Measurements from ENCODE around the gene TPST2.

TPST2 gene

DNA sequence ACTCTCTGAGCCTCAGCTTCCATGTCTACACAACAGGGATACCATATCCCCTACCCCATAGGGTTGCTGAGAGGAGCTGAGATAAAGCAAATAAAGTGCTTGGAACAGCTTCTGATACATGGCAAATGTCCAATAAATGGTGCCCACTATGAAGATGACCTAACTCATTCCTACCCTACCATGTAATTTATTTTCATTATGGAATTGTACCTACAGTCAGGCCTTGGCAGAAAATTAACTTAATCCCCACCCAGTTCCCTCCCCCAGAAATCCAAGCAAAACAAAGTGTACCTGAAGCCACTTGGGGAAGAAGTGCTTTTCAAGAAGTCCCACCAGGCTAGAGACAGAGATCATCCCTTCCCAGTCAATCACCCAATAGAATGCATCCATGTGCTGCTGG lies 95.4 kb downstream of the TPST2 start:
- no peak for DNase-seq (ENCODE audit: low spot score)

DNA sequence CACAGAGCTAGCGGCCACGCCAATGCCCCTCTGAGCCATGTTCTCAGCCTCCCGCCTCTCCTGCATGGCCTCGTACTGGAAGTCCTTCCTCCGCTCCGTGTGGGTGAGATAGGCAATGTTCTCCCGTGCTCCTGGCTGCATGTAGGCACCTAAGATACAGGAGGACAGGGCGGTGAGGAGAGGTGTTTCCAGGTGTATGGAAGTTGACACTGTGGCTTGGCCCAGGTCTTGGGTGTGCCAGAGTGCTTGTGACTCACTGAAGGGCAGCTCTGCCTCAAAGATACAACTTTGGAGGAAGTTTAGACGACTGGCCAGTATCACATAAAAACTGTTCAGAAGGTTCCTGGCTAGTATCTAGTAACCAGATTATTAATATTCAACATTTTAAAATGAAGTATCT lies 97.7 kb downstream of the TPST2 start:
- DNase-seq (ENCODE audit: low spot score): no peak

DNA sequence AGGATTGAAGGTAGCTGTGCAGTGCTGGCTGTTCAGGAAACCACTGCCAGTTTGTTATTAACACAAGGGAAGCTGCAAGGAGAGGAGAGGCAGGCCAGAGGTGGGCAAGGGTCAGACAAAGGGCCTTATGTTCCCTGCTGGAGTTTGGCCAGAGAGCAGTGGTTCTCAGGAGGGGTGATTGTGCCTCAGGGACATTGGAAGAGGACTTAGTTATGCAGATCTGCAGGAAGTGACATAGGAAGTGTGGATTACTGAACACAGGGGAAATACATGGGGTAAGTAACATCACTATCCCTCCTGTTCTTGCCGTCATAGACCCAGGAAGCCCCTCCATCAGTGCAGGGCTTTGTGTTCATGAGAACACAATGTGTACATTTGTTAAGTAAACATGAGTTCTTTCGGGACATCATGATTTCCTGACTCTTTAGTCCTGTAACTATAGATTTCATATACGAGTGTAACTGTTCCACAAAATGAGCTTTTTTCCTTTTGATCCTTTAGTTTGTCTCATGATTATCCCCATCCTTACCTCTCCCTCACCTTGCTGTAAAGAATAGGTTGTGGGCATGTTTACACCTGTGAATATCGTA lies 100.4 kb downstream of the TPST2 start:
- no peak for DNase-seq (ENCODE audit: low spot score)

DNA sequence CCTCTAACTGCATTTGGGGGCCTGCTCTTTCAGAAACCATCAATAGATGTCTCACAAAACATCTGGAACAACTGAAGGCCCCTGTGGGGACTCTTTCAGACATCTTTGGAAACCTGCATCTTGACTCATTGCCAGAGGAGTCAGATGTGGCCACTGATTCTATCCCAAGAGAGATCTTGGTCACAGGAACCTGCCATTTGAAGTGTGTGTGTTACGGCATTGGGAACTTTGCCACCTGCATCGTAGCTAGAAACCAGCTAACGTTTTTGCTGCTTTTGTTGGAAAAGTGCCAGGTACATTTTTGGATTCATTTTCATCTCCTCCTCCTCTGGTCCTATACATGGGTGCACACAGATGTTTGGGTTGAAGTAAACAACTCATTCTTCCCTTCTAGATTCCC lies 101.9 kb downstream of the TPST2 start:
- DNase-seq (ENCODE audit: low spot score): no peak

DNA sequence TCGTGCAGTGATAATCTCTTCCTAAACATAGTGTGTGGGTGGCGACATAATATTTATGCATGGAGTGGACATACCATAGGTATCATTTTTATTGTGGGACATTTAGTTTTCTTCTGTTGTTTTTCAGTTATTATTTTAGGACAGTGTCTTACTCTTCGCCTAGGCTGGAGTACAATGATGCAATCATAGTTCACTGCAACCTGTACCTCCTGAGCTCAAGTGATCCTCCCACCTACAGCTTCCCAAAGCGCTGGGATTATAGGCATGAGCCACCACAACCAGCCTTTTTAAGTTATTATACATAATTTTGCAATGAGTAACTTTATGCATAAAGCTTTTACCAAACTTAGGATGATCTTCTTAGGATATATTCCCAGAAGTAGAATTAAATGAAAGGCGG lies 103.5 kb downstream of the TPST2 start:
- DNase-seq (ENCODE audit: low spot score): no peak

DNA sequence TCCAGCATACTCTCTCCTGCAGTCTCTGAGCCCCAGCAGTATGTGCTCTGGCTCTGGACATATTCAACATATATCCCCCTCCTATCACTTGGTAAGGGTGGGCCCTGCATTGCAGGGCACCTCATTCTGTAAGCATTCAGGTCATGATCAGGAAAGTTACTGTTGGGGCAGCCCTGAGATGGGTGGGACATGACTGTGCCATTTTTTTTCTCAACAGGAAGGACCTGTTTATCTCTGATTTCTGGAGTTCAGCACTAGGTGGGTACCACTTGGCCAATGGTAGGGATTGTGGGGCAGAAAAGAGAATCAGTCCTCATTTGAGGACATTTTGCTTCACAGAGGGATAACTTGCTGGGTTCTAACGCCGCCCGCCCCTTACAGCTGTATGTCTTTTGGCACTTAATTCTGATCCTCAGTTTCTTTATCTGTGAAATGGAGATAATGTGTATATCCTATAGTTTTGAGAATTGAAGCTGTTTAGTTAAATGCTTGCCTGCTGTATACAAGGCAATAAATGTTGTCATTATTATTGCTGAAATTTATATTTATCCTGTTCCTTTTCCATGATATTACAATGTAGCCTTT lies 104.0 kb downstream of the TPST2 start:
- no peak for DNase-seq (ENCODE audit: low spot score)

DNA sequence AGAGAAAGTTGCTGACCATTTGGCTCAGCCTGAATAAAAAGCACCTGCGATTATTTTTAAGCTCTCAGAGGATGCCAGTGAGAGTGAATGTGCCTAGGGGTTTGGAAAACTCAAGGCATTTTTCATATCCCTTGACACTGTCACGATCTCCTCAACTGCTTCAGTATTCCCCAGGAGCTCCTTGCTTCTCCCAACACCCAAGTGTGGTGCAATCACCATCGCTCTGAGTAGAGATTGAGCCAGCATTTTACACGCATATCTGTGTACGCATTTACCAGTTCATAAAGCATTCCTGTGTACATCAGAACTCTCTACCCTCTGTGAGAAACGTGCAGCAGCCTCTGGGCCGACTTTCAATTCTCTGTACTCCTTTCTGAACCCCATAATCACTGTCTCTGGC lies 104.9 kb downstream of the TPST2 start:
- no peak for DNase-seq (ENCODE audit: low spot score)

DNA sequence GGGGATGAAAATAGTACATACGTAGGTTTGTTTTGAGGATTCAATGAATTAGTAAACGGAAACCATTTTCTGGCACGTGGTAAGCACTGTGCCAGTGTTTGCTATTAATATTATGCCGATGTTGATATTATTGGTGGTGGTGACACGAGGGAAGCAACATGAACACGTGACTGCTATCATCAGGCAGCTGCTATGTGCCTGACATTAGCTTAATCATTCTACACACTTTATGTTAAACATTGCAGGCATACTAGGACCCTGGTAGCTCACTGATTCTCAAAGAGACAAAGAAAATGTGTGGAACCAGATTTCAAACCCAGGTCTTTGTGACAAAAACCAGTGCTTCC lies 105.6 kb downstream of the TPST2 start:
- no peak for DNase-seq (ENCODE audit: low spot score)

DNA sequence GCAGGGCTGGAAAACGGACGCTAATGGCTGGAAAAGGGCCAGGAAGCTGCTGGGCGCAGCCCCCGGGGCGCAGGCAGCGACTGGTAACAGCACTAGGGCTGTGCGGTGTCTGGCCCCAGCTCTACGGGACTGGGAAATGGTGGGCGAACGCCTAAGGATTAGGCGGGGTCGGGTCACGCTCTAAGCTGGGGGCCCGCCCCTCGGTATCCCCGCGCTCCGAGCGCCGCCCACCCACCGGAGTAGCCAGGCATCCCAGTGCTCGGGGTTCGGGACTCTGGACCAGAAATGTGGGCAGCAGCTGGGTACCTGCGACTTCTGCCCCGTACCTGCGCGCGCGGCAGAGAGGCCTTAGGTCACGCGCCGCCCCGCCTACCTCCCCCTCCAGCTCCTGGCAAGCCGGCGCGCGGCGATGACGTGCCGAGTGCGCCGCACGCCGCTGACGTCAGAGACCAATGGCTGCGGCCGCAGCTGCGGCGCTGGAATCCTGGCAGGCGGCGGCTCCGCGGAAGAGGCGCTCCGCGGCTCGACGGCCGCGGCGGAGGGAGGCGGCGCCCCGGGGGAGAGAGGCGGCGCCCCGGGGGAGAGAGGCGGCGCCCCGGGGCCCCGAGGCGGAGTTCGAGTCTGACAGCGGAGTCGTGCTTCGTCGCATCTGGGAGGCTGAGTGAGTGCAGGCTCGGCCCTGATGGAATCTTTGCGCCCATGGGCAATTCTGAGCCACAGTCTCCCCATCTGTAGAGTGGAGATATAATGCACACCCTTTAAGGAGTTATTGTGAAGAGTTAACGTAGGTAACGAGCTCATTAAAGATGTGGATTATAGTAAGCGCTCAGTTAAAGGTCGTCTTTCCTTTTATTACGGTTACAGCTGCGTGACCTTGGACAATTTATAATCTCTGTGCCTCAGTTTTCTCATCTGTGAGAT lies 106.2 kb downstream of the TPST2 start, which contains the start of the genes HPS4 and SRRD:
TSS of gene HPS4 (minus strand) at position 345 of the 921 bp plus-strand sequence. CDS start 2,021 bp downstream, outside the sequence.
TSS of gene SRRD (plus strand) at position 439 of the 921 bp plus-strand sequence. CDS start at position 453, 14 bp downstream.
- peak; percentile 73 for DNase-seq (ENCODE audit: low spot score)

DNA sequence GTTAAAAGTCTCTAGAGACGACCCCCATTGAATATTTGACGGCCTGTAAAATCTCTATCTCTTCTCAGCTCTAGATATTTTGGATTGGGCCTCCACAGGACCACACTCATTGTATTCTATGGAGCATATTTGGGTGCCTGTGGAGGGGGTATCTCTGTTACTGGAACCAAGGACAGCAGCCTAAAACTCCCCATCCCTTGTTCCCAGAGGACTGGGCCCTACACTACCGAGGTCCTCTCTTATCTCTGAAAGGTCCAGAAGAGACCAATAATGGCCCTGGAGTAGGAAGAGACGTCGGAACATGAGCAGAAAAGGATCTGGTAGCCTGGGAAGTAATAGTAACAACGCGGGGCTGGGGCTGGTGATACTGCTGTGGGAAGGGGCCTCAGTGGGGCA lies 106.9 kb downstream of the TPST2 start:
- no peak for DNase-seq (ENCODE audit: low spot score)

DNA sequence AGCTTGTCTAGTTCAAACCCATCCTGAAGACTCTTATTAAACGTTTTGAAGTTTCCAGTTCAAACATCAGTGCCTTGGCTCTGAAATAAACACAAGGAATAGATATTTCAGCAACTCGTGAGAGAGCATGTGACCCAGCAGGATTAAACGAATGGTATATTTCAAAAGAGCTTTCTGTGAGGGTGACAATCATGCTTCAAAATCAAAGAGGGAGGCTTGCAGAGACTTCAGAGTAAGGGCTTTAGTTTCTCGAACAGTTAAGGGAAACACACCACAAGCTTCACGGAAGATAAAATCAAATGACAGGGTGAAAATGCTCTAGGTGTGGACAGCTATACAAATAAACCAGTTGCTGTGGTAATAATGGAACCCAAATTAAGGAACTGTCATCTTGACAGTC lies 107.8 kb downstream of the TPST2 start:
- no peak for DNase-seq (ENCODE audit: low spot score)

DNA sequence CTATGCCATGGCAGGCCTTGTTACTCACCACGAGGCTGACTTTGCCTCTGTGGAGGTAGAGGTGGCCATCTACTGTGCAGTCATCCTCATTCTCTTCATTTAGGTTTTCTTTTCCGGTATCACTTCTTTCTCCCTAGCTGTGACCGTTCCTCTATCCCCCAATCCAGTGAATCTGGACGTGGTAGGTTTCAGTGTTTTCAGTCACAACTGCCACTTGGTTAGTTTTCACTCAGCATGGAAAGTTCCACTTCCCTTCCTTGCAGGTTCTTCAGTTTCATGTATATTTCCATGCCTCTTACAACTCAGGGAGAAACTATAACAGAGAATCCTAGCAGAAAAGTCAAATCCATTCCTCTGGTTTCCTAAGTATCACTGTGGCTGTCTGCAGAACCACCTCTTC lies 108.2 kb downstream of the TPST2 start:
- DNase-seq (ENCODE audit: low spot score): no peak

DNA sequence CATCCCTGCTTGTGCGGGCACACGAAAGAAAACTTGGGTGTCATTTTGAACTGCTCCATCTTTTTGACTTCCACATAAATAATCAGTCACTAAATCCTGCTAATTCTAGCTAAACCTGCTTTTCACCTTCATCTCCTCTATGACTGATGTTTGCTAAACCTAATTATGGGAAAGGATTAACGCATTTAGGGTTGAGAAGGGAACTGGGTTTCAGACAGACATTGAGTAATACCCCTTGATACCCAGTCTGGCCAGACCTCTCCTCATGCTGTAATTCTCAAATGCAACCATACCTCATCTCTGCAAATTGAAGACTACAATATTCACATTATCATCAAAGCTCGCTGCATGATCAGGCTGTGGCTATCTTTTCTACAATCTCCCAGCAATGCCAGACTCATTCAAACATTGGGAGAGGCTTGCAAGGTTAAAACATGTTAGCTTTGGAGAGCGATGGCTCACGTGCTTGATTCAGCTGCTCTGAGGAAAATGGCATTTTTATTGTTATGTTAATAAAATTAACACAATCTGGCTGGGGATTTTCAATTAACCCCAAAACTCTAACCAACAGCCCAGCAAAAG lies 108.7 kb downstream of the TPST2 start:
- DNase-seq (ENCODE audit: low spot score): no peak

DNA sequence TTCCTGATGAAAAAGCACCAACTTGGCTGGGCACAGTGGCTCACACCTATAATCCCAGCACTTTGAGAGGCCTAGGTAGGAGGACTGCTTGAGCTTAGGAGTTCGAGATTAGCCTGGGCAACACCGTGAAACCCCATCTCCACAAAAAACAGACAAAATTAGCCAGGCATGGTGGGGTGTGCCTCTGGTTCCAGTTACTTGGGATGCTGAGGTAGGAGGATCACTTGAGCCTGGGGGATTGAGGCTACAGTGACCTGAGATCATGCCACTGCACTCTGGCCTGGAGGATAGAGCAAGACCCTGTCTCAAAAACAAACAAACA lies 109.4 kb downstream of the TPST2 start:
- DNase-seq (ENCODE audit: low spot score): no peak

DNA sequence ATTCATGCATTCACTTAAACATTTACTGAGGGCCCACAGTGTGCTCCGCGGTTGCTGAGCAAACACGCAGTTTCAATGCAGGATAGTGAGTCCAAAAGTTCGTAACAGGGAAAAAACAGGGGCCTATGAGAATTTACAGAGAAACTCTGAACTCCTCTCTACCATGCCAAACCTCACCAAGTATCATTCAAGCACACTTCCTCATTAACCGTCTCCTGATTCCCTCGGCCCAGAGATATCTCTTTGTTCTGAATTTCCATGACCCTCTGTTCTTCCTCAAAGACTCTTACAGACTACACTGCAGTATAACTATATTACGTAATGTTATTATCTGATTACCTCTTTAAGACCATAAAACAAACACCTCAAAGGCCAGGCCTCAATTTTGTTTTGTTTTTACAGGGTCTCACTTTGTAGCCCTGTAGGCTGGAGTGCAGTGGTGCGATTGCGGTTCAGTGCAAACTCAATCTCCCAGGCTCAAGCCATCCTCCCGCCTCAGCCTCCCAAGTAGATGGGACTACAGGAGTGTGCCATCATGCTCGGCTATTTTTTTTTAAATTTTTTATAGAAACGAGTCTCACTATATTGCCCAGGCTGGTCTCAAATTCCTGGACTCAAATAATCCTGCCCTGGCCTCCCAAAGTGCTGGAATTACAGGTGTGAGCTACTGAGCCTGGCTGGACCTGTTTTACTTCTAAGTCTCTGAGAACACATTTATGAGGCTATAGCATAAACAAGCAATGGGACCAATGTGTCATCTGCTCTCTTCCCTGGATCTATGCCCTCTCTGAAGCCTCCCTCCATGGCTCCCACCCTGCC lies 109.9 kb downstream of the TPST2 start:
- DNase-seq (ENCODE audit: low spot score): no peak

DNA sequence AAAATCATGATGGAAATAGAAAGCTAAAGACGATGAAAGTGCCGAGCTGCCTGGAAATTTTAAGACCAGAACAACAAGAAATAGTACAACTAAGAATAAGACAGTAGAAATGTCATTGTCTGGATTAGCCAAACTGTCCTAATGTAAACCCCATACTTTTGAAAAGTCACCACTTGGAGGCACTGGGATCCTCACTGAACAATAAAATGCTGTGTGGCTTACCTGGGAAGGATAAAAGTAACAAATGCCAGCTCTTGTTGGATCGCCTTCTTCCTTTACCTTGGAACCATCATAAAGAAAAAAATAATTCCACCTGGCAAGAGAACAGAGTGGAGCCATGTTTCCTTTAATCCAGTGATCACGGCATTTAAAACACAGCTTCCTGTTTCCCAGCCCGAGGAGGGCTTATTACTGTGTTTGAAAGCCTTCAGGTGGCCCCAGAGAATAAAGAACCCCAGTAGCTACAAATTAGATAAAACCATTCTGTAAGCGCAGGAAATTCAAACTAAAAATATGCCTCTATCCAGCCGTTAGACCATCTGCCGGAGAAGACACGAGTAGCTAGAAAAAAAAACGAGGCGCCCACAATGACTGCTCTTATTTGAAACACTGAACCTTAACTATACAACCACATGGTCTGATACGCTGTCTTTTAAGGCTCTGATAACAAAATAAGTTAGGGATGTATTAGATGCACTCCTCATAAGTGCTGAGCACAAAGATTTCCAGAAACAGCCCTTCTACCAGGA lies 110.7 kb downstream of the TPST2 start:
- no peak for DNase-seq (ENCODE audit: low spot score)

DNA sequence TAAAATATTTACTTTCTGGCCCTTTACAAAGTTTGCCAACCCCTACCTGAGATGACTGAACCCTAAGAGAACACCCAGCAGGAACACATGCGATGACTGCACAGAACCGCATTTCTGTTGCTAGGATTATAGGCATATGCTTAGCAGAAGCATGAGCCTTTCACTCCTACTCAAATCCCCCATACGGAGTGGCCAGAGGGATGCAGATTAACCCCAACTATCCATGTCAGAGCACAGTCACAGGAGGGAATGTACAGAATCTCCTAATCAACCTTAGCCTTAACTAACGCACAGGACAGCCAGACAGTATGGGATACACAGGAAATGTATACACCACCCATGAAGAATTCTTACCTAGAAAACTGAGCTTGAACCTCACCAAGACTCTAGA lies 112.6 kb downstream of the TPST2 start:
- no peak for DNase-seq (ENCODE audit: low spot score)

DNA sequence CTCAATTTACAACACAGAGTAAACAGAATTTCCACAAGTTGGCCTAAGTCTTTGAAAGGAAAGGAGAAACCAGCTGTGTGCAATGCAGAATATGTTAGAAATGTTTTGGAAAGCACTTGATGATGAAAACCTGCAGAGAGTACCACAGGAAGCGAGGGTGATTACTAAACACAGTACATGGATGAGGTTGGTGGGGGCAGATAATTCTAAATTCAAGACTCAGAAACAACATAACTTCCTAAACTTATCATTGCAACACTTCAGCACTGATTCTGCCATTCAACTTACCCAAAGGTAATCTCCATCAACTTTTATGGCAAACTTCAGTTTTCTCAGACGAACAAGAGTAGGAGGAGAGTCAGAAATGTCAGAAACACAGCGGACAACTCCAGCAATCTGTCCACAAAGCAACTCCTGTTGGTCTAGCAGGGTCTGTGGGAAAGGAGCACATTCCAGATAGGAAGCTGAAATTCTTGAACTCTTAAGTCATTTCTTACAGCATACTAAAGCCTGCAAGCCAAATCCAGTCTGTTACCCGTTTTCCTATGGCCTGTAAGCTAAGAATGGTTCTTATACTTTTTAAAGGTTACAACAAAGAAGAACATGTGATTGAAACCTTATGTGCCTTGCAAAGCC lies 113.1 kb downstream of the TPST2 start:
- no peak for DNase-seq (ENCODE audit: low spot score)

DNA sequence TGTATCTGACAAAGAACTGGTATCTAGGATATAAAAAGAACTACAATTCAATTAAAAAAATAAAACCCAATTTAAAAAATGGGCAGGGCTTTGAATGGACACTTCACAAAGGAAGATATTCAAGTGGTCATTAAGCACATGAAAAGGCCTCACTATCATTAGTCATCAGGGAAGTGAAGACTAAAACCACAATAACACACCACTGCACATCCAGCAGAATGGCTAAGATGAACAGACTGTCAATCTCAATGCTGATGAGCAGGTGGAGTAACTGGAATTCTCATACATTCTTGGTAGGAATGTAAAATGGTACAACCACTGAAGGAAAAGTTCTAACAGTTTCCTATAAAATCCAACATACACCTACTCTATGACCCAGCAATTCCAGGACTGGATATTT lies 115.2 kb downstream of the TPST2 start:
- no peak for DNase-seq (ENCODE audit: low spot score)
